A673 (cell line): Measurements from ENCODE around the gene BHLHE23. TPM values are rescaled to one million over a fixed set of nuclear protein-coding genes. Genes with fewer than 3 reads are reported as not detected.

ENCODE experiments used
- BruUV-seq: library from RNA; stranded (reverse); fragments of 400-500 nt; replicated peaks from 2 replicates; lab custom pipeline; 2021; lab: Mats Ljungman, UMichigan
- CTCF ChIA-PET: fragments of 300-600 bp; sonication (Branson Sonifier 250); formaldehyde crosslinking; loops from one replicate; lab custom pipeline; 2022; ENCODE audit warnings: antibody characterized with exemption; lab: Charles Lee
- POLR2A ChIA-PET: fragments of 300-600 bp; sonication (Branson Sonifier 250); formaldehyde crosslinking; loops from one replicate; lab custom pipeline; 2022; ENCODE audit warnings: antibody characterized with exemption; ENCODE audit not compliant: low non-redundant PET; lab: Charles Lee
- DNase-seq: peaks from one replicate; pipeline ENCODE4 v3.0.0-alpha.2; 2015; ENCODE audit warnings: low spot score
- H3K27ac ChIP-seq: fragments of 200-600 bp; sonication (generic); 2 replicates; pipeline ENCODE4 v1.5.1; 2016; ENCODE audit warnings: mixed run types, low read depth, mild to moderate bottlenecking, mixed read lengths, antibody characterized with exemption, low read length; ENCODE audit not compliant: poor library complexity, severe bottlenecking
- H3K27me3 ChIP-seq: fragments of 200-600 bp; sonication (generic); replicated peaks from 2 replicates; pipeline ENCODE4 v1.6.1; 2017; ENCODE audit warnings: mixed run types, low read depth, mild to moderate bottlenecking, mixed read lengths, antibody characterized with exemption, low read length; ENCODE audit not compliant: insufficient read depth, poor library complexity
- H3K36me3 ChIP-seq: fragments of 200-600 bp; sonication (generic); 2 replicates; pipeline ENCODE4 v1.6.1; 2016; ENCODE audit warnings: mixed run types, mild to moderate bottlenecking, mixed read lengths, antibody characterized with exemption, low read length; ENCODE audit not compliant: insufficient read depth, poor library complexity, severe bottlenecking
- H3K4me1 ChIP-seq: fragments of 200-600 bp; sonication (generic); 2 replicates; pipeline ENCODE4 v1.6.1; 2017; ENCODE audit warnings: mixed run types, mild to moderate bottlenecking, mixed read lengths, antibody characterized with exemption, low read length; ENCODE audit not compliant: insufficient read depth, poor library complexity, severe bottlenecking
- H3K4me3 ChIP-seq: fragments of 200-600 bp; sonication (generic); 2 replicates; pipeline ENCODE4 v1.5.1; 2016; ENCODE audit warnings: low read depth, mixed run types, mild to moderate bottlenecking, mixed read lengths, low read length; ENCODE audit not compliant: poor library complexity, severe bottlenecking
- H3K9me3 ChIP-seq: fragments of 200-600 bp; sonication (generic); 2 replicates; pipeline ENCODE4 v1.6.1; 2016; ENCODE audit warnings: mixed run types, low read depth, mild to moderate bottlenecking, mixed read lengths, antibody characterized with exemption, low read length; ENCODE audit not compliant: poor library complexity, severe bottlenecking
- CTCF ChIP-seq: fragments of 300-800, 200-600 bp; sonication (generic); conservative IDR thresholded peaks from 2 replicates; pipeline ENCODE4 v1.5.1; 2017; ENCODE audit warnings: low read depth, mild to moderate bottlenecking, antibody characterized with exemption, low read length, moderate library complexity, mixed read lengths
- EZH2 ChIP-seq: fragments of 200-600 bp; sonication (generic); IDR thresholded peaks from 2 replicates; pipeline ENCODE4 v1.6.1; 2017; ENCODE audit warnings: borderline replicate concordance, low read depth, mild to moderate bottlenecking, mixed read lengths, antibody characterized with exemption, low read length; ENCODE audit not compliant: poor library complexity, severe bottlenecking
- intact Hi-C: fragments of 100-400 bp; cut with micrococcal nuclease; formaldehyde crosslinking; loops from one replicate; pipeline ENCODE4 v1.10.0; 2022; ENCODE audit not compliant: unreplicated experiment
- total RNA-seq: library from RNA; stranded (reverse); gene quantifications from 2 replicates; pipeline ENCODE4 v1.2.3, GENCODE V29; 2021

The BHLHE23 gene
- total RNA-seq, 1 experiment from 2014 or later, result not detected

- Histone ChIP-seq H3K9me3 (no peaks in the 10 kb centered on the region), H3K4me3 (no peak overlapping the region), H3K27me3 (peaks cover 86% of the 10 kb centered on the region), H3K4me1 (peaks cover 15% of the 10 kb centered on the region), H3K36me3 (no peaks in the 10 kb centered on the region), H3K27ac (no peak overlapping the region)
- TF ChIP-seq CTCF (no peak), EZH2 (peak; percentile 63)
- DNase-seq, result no peak
- ChIA-PET POLR2A (no interaction called here), CTCF (interaction anchor here (0.7 kb wide), 1 partner anchor 27 kb away, joined by 4 read pairs; no protein-coding TSS in a partner anchor)
- intact Hi-C loops, result loop anchor here (5.0 to 10.0 kb wide), 3 partner anchors 102 to 182 kb away; no protein-coding TSS in a partner anchor
- no TSS peak for BruUV-seq
Observed at GRCh38 chr20:63004607-63005364, 2.0 kb downstream of the BHLHE23 start.

DNA sequence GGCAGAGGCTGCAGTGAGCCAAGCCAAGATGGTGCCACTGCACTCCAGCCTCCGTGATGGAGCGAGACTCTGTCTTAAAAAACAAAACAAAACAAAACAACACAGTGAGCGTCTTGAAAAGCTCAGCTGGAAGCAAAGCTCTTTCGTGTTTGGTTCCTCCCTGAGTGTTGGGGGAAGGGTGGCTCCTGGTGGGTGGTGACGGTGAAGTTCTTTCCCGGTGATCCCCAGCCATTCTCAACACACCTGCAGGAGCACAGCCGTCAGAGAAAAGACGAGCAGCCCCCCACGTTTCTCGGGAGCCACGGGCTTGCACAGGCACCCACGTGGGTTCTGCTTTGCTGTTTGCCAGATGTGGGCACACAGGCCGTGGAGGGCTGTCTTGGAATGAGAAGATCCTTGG lies 3.2 kb downstream of the BHLHE23 start:
- H3K4me3 ChIP-seq, result no peak overlapping the region
- H3K4me1 ChIP-seq, result peaks cover 7% of the 10 kb centered on the region
- no peak for DNase-seq
- no TSS peak for BruUV-seq
- intact Hi-C loops, result loop anchor here (10.0 kb wide), 1 partner anchor 129 kb away; no protein-coding TSS in a partner anchor
- no peak for TF ChIP-seq CTCF
- no peak for TF ChIP-seq EZH2
- H3K27ac ChIP-seq, result no peak overlapping the region
- no peaks in the 10 kb centered on the region for H3K36me3 ChIP-seq
- POLR2A ChIA-PET, result no interaction called here
- peaks cover 90% of the 10 kb centered on the region for H3K27me3 ChIP-seq
- H3K9me3 ChIP-seq, result no peaks in the 10 kb centered on the region
- CTCF ChIA-PET, result no interaction called here

DNA sequence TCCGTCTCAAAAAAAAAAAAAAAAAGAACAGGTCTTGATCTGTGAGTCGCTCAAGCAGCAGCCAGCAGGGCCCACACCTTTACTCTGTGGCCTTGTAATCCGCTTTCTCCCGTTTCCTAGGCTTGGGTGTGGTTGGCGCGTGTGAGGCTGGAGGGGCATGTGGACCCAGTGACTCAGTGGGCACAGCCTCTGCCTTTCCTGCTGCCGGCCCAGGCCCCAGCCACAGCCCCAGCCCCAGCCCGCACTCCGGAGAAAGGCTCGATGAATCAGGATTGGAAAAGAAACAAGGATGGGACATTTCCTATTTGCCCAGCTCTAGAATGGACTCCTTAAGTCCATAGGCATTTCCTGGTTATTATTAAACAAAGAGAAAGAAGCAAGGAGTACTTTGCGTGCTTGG lies 4.3 kb downstream of the BHLHE23 start:
- Histone ChIP-seq H3K27ac (no peak overlapping the region), H3K4me1 (peaks cover 6% of the 10 kb centered on the region), H3K27me3 (peaks cover 87% of the 10 kb centered on the region), H3K9me3 (no peaks in the 10 kb centered on the region), H3K36me3 (no peaks in the 10 kb centered on the region), H3K4me3 (no peak overlapping the region)
- BruUV-seq, result no TSS peak
- POLR2A ChIA-PET, result no interaction called here
- DNase-seq, result no peak
- CTCF ChIA-PET, result no interaction called here
- TF ChIP-seq CTCF (no peak), EZH2 (no peak)
- intact Hi-C loops, result loop anchor here (10.0 kb wide), 1 partner anchor 128 kb away; no protein-coding TSS in a partner anchor
